ENCODE measurements around the gene COA3. TPM values are rescaled to one million over a fixed set of nuclear protein-coding genes. Genes with fewer than 3 reads are reported as not detected.

COA3 gene
- total and polyA plus RNA-seq, 2 donors (not counting 1 experiment from before 2014, with no cell fraction given) = 18.5 to 32.1 TPM

DNA sequence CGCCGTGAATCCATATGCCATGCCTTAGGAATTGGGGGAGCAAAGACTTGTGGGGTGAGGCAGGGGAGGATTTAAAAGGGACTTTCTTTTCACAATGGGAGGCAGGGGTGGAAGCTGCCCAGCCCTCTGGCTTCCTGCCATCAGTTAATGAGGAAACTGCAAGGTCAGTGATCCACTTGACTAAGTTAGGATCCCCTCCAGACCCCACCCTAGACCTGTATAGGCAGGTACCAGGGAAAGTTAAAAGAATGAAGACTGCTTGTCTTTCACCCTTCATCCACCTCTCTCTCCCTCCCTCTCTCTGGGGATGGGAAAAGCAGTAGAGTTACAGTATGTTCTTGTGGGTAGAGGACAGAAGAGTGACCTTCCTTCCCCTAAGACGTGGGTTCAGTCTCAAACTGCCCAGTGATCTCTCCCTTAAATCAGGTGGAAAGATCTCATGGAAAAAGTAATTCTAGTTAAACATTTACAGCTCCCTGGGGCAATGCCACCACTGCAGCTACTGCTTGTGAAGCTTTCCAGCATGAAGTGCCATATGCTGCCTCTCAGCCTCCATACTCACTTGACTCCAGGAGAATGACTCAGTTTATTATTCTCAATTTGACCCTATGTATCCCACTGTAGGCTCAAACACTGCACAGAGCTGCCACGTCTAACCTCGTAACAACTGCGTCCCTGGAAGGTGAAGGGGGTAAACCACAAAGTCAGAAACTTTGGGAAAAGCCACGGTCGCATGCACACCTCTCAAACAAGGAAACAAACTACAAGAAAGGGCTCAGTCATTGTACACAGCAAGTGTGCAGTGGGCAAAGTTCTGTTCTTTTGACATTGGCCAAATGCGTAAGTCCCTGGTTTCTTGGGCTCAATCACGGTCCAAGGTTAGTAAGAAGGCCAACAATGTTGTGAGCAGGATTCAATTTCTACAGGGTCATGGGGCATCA lies 1.2 kb downstream of the COA3 start:
- no peak for DNase-seq
- peak overlapping the region in 4 of 5 experiments; percentile 76 to 90 (median 79) for H3K4me3 ChIP-seq (ENCODE audit: control extremely low read depth in 1 of 5, extremely low read depth in 1 of 5, insufficient read depth in 1 of 5, low read depth in 2 of 5, low read length in 4 of 5)
- H3K9ac ChIP-seq (ENCODE audit: low read length) = peak overlapping the region; percentile 87
- WGBS (ENCODE audit: insufficient coverage) = 91% methylated on average over 9 of the region's 10 CpGs
- H3K4me1 ChIP-seq (ENCODE audit: control insufficient read depth in 2 of 2, insufficient read depth in 2 of 2, low read length in 2 of 2) = peaks cover 14 to 21% of the 10 kb centered on the region in 2 donors
- Mint-ChIP-seq H3K27me3 (peaks cover 5% of the 10 kb centered on the region), H3K4me3 (peak overlapping the region; percentile 96), H3K4me1 (peaks cover 27% of the 10 kb centered on the region), H3K9me3 (ENCODE audit: insufficient read depth) (no peaks in the 10 kb centered on the region), H3K27ac (no peak overlapping the region)
- peak overlapping the region; percentile 92 for H2AFZ ChIP-seq (ENCODE audit: insufficient read depth, low read depth, low read length, poor library complexity, severe bottlenecking)
- peaks cover 23% of the 10 kb centered on the region for H3K79me2 ChIP-seq (ENCODE audit: control insufficient read depth, insufficient read depth, low read length)
- peak overlapping the region; percentile 81 for H3K4me2 ChIP-seq (replicated peaks; ENCODE audit: low read depth, low read length, poor library complexity, severe bottlenecking)
- no peak overlapping the region for H3K27ac ChIP-seq (ENCODE audit: low read length in 2 of 2)
- no peak for ATAC-seq (ENCODE audit: low read depth)
- ChIA-PET POLR2A (interaction anchor here (2.1 kb wide), 1 partner anchor 24 kb away, joined by 9 read pairs; the partner anchor contains the start of gene VPS25), CTCF (interaction anchor here (1.2 to 1.3 kb wide), 3 partner anchors 23 to 34 kb away, joined by 3 to 4 read pairs (median 3); partner anchors contain the start of gene BECN1)
- H3K9me3 ChIP-seq (ENCODE audit: control extremely low read depth in 1 of 3, control insufficient read depth in 2 of 3, insufficient read depth in 1 of 3, low read length in 2 of 3) = peaks cover 0 to 3% (median 0%) of the 10 kb centered on the region in 3 donors
- intact Hi-C loops (cut with micrococcal nuclease) = loop anchor here (1.0 kb wide), 3 partner anchors 24 to 52 kb away; partner anchors contain the start of genes BECN1, EZH1 and VPS25
- peaks cover 0 to 2% of the 10 kb centered on the region in 2 experiments for H3K36me3 ChIP-seq (replicated peaks in 1 of 2; ENCODE audit: control extremely low read depth in 1 of 2, control insufficient read depth in 1 of 2, extremely low read depth in 1 of 2, insufficient read depth in 2 of 2, low read length in 1 of 2)
- no peaks in the 10 kb centered on the region for H3K27me3 ChIP-seq (replicated peaks in 1 of 4; ENCODE audit: control extremely low read depth in 1 of 4, control insufficient read depth in 3 of 4, insufficient read depth in 4 of 4, low read length in 3 of 4)
- no peak for TF ChIP-seq EZH2 (IDR thresholded peaks at IDR 0.05; ENCODE audit: borderline replicate concordance, insufficient read depth, low read depth, low read length, poor library complexity, severe bottlenecking)
- TF ChIP-seq, protein P1, sequence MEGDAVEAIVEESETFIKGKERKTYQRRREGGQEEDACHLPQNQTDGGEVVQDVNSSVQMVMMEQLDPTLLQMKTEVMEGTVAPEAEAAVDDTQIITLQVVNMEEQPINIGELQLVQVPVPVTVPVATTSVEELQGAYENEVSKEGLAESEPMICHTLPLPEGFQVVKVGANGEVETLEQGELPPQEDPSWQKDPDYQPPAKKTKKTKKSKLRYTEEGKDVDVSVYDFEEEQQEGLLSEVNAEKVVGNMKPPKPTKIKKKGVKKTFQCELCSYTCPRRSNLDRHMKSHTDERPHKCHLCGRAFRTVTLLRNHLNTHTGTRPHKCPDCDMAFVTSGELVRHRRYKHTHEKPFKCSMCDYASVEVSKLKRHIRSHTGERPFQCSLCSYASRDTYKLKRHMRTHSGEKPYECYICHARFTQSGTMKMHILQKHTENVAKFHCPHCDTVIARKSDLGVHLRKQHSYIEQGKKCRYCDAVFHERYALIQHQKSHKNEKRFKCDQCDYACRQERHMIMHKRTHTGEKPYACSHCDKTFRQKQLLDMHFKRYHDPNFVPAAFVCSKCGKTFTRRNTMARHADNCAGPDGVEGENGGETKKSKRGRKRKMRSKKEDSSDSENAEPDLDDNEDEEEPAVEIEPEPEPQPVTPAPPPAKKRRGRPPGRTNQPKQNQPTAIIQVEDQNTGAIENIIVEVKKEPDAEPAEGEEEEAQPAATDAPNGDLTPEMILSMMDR (IDR thresholded peaks at IDR 0.05) = no peak
- H4K20me1 ChIP-seq (ENCODE audit: control insufficient read depth, insufficient read depth, low read length, poor library complexity, severe bottlenecking) = no peaks in the 10 kb centered on the region
